GM18502 (cell line): ENCODE results near the gene TAF4B.
"Not testable (repeated sequence)": the region's sequence is repeated elsewhere in the genome, so short reads cannot be mapped to it uniquely, and the experiment has no call there.

Experiments
- ATAC-seq: cut with Tn5 transposase; IDR thresholded peaks from one replicate; pipeline ENCODE4 v1.9.1; 2021; ENCODE audit warnings: mild to moderate bottlenecking; ENCODE audit not compliant: unreplicated experiment, poor library complexity

TAF4B gene

GRCh38 chr18:26226229-26227050 lies at the start of gene TAF4B:
Gene TAF4B (plus strand): TSS chr18:26226445. CDS start chr18:26226934, 489 bp downstream.
- peak; percentile 89 for ATAC-seq

GRCh38 chr18:26181343-26181826 lies 44.9 kb upstream of the TAF4B start:
- peak; percentile 79 for ATAC-seq

GRCh38 chr18:26183395-26184112 lies 42.7 kb upstream of the TAF4B start:
- no peak for ATAC-seq

GRCh38 chr18:26185267-26185666 lies 41.0 kb upstream of the TAF4B start:
- ATAC-seq, result no peak

- ATAC-seq, result peak; percentile 86
Measured at GRCh38 chr18:26190506-26190905, 35.7 kb upstream of the TAF4B start.

GRCh38 chr18:26192233-26192632 lies 34.0 kb upstream of the TAF4B start:
- ATAC-seq, result no peak

- no peak for ATAC-seq
Measured at GRCh38 chr18:26196605-26197004, 29.6 kb upstream of the TAF4B start.

GRCh38 chr18:26202001-26202400 lies 24.2 kb upstream of the TAF4B start:
- ATAC-seq, result not testable (repeated sequence)

GRCh38 chr18:26205318-26205717 lies 20.9 kb upstream of the TAF4B start:
- ATAC-seq, result no peak

- ATAC-seq, result no peak
Measured at GRCh38 chr18:26206488-26206887, 19.8 kb upstream of the TAF4B start.

- ATAC-seq, result no peak
Measured at GRCh38 chr18:26207937-26208336, 18.3 kb upstream of the TAF4B start.

- no peak for ATAC-seq
Measured at GRCh38 chr18:26208977-26209376, 17.3 kb upstream of the TAF4B start.

- ATAC-seq, result no peak
Measured at GRCh38 chr18:26210147-26210546, 16.1 kb upstream of the TAF4B start.

- peak; percentile 96 for ATAC-seq
Measured at GRCh38 chr18:26215247-26215970, 10.8 kb upstream of the TAF4B start.

GRCh38 chr18:26225022-26225693 lies 1.1 kb upstream of the TAF4B start:
- no peak for ATAC-seq

- no peak for ATAC-seq
Measured at GRCh38 chr18:26225915-26226228, 373 bp upstream of the TAF4B start.

GRCh38 chr18:26227051-26227670 lies 916 bp downstream of the TAF4B start:
- no peak for ATAC-seq

GRCh38 chr18:26228562-26229260 lies 2.5 kb downstream of the TAF4B start:
- ATAC-seq, result no peak

GRCh38 chr18:26230497-26230896 lies 4.3 kb downstream of the TAF4B start:
- no peak for ATAC-seq
